ENCODE results near the gene SMG6. TPM values are rescaled to one million over a fixed set of nuclear protein-coding genes. Genes with fewer than 3 reads are reported as not detected.

Gene SMG6
- total RNA-seq, 1 experiment from 2014 or later: 28.6 TPM

- Mint-ChIP-seq H3K4me3 (no peak overlapping the region), H3K27ac (peak overlapping the region; percentile 19 to 92 (median 78); a peak in 4 of 7 replicates), H3K27me3 (ENCODE audit: low read depth) (no peaks in the 10 kb centered on the region), H3K4me1 (peaks cover 33 to 40% of the 10 kb centered on the region in 2 experiments), H3K36me3 (ENCODE audit: insufficient read depth in 1 of 3, low read depth in 3 of 3) (peaks cover 0 to 2% (median 0%) of the 10 kb centered on the region in 3 experiments; a peak in 1 of 7 replicates), H3K9me3 (no peaks in the 10 kb centered on the region; a peak in 1 of 5 replicates)
- no peak overlapping the region for H2AFZ ChIP-seq (ENCODE audit: low read length)
- no peaks in the 10 kb centered on the region for H3K23me2 ChIP-seq (ENCODE audit: insufficient read length, low read depth, low read length, poor library complexity, severe bottlenecking)
- no peak overlapping the region for H4K91ac ChIP-seq (ENCODE audit: insufficient read length, low read depth, low read length)
- H3K27ac ChIP-seq (ENCODE audit: insufficient read length, low read depth, low read length): no peak overlapping the region
- no peak overlapping the region for H3K4me2 ChIP-seq (ENCODE audit: insufficient read depth, insufficient read length, low read length)
- peak; percentile 59 for DNase-seq
- no peak overlapping the region for H3K4ac ChIP-seq (ENCODE audit: low read depth, low read length)
- no peak overlapping the region for H2BK12ac ChIP-seq (ENCODE audit: insufficient read length, low read depth, low read length)
- no peak overlapping the region for H3K18ac ChIP-seq (ENCODE audit: insufficient read length, low read depth, low read length)
- H3K14ac ChIP-seq (ENCODE audit: insufficient read depth, low read length): no peak overlapping the region; the same call in 1 of the 2 replicates
- WGBS (ENCODE audit: extremely low coverage, insufficient read length, low lambda C conversion rate): no CpG with 5 or more reads among the region's 4 CpGs
- no peaks in the 10 kb centered on the region for H3K79me2 ChIP-seq (ENCODE audit: insufficient read depth, low read length)
- no peaks in the 10 kb centered on the region for H3K9me3 ChIP-seq (ENCODE audit: control insufficient read depth, low read depth, low read length)
- H4K5ac ChIP-seq (ENCODE audit: insufficient read length, low read depth, low read length): no peak overlapping the region
- H3K23ac ChIP-seq (ENCODE audit: insufficient read length, low read depth, low read length): no peak overlapping the region
- H3K27me3 ChIP-seq (ENCODE audit: insufficient read depth, low read length): no peaks in the 10 kb centered on the region
- no peak overlapping the region for H3T11ph ChIP-seq (ENCODE audit: low read length)
- no peak overlapping the region for H2BK120ac ChIP-seq (ENCODE audit: low read depth, low read length, poor library complexity, severe bottlenecking)
- H2BK15ac ChIP-seq (ENCODE audit: low read depth, low read length): no peak overlapping the region
- no peak overlapping the region for H3K56ac ChIP-seq (ENCODE audit: insufficient read length, low read depth, low read length)
- no peaks in the 10 kb centered on the region for H3K79me1 ChIP-seq (ENCODE audit: insufficient read depth, low read depth, low read length, poor library complexity, severe bottlenecking)
- H3K4me1 ChIP-seq (ENCODE audit: insufficient read depth, low read length): peaks cover 6% of the 10 kb centered on the region; the same call in 1 of the 2 replicates
- no peak overlapping the region for H4K8ac ChIP-seq (replicated peaks; ENCODE audit: insufficient read length, low read depth, low read length)
- H2BK20ac ChIP-seq (ENCODE audit: low read depth, low read length, poor library complexity, severe bottlenecking): no peak overlapping the region
- TF ChIP-seq CTCF (conservative IDR thresholded peaks at IDR 0.05): peak; percentile 47; the same call in 2 of the 3 replicates
- H3K9ac ChIP-seq (ENCODE audit: extremely low read depth, insufficient read length, low read length): no peak overlapping the region
- H2AK5ac ChIP-seq (ENCODE audit: insufficient read length, low read length): no peak overlapping the region
- no peaks in the 10 kb centered on the region for H4K20me1 ChIP-seq (ENCODE audit: control insufficient read depth, insufficient read depth, insufficient read length)
- no peak overlapping the region for H2BK5ac ChIP-seq (ENCODE audit: insufficient read length, low read length)
Observed at GRCh38 chr17:2092253-2092652, 211.3 kb downstream of the SMG6 start.
